RWPE2 (cell line): ENCODE measurements around the gene CEP192.
"Not testable (repeated sequence)": the region's sequence is repeated elsewhere in the genome, so short reads cannot be mapped to it uniquely, and the experiment has no call there.

ENCODE experiments used
- ATAC-seq: fragments of 200-7000 bp; cut with Tn5 transposase; 3 replicates; pipeline ENCODE4 v1.9.1; 2021; ENCODE audit warnings: low read depth
- DNase-seq: peaks from one replicate; pipeline ENCODE4 v3.0.0-alpha.2; 2020; ENCODE audit warnings: low spot score
- H3K27ac ChIP-seq: fragments of 450-650 bp; 2 replicates; pipeline ENCODE4 v1.5.1; 2017; ENCODE audit warnings: mild to moderate bottlenecking; ENCODE audit not compliant: poor library complexity, severe bottlenecking
- H3K27me3 ChIP-seq: fragments of 250-450 bp; sonication (Bioruptor Pico); 2 replicates; pipeline ENCODE4 v1.5.1; 2021; ENCODE audit warnings: mild to moderate bottlenecking, moderate library complexity; ENCODE audit not compliant: insufficient read depth, poor library complexity, severe bottlenecking
- H3K36me3 ChIP-seq: fragments of 250-450 bp; sonication (Bioruptor Pico); 2 replicates; pipeline ENCODE4 v1.5.1; 2020; ENCODE audit warnings: low read depth, mild to moderate bottlenecking, moderate library complexity
- H3K4me1 ChIP-seq: fragments of 250-450 bp; sonication (Bioruptor Pico); 2 replicates; pipeline ENCODE4 v1.5.1; 2021; ENCODE audit warnings: mild to moderate bottlenecking, moderate library complexity; ENCODE audit not compliant: insufficient read depth, poor library complexity, severe bottlenecking
- H3K4me3 ChIP-seq: fragments of 250-450 bp; sonication (Bioruptor Pico); 2 replicates; pipeline ENCODE4 v1.5.1; 2021; ENCODE audit warnings: mild to moderate bottlenecking, moderate library complexity; ENCODE audit not compliant: severe bottlenecking
- H3K9me3 ChIP-seq: fragments of 250-450 bp; sonication (Bioruptor Pico); 2 replicates; pipeline ENCODE4 v1.5.1; 2021; ENCODE audit warnings: mild to moderate bottlenecking, moderate library complexity; ENCODE audit not compliant: severe bottlenecking
- TF ChIP-seq, protein P1 (sequence below): fragments of 450-650 bp; IDR thresholded peaks from one replicate; pipeline ENCODE4 v1.5.1; 2017; ENCODE audit warnings: mild to moderate bottlenecking, moderate library complexity; ENCODE audit not compliant: poor library complexity, severe bottlenecking

CEP192 gene

DNA sequence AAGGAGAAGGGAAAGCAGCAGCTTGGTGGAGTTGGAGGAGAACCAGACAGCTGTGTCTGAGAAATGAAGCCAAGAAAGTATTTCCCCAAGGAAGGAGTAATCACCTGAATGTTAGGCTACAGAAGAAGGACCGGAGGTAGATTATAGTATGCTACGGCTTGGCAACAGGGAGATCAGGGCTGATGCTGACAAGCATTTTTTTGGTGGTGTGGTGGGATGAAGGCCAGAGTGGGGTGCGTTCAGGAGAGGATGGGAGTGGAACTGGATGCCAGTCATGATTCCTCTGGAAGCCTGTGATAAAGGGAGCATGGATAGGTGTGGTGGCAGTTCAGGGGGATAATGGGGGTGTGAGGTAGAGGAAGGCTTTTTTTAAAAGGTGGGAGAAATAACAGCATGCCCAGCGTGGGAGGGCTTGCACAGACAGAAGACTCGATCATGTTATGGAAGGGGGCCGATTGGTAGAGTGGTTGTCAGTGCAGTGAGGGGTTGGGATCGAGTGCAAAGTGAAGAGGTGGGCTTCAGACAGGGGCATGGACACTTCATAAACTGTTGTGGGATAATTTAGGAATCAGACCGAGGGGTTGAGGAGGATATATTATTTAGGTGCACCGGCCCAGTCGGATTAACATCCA, 5.6 kb downstream of the CEP192 start:
- Histone ChIP-seq H3K27me3 (no peaks in the 10 kb centered on the region), H3K4me3 (no peak overlapping the region), H3K4me1 (no peaks in the 10 kb centered on the region), H3K27ac (no peak overlapping the region), H3K36me3 (peaks cover 21% of the 10 kb centered on the region), H3K9me3 (no peaks in the 10 kb centered on the region)
- TF ChIP-seq, protein P1, sequence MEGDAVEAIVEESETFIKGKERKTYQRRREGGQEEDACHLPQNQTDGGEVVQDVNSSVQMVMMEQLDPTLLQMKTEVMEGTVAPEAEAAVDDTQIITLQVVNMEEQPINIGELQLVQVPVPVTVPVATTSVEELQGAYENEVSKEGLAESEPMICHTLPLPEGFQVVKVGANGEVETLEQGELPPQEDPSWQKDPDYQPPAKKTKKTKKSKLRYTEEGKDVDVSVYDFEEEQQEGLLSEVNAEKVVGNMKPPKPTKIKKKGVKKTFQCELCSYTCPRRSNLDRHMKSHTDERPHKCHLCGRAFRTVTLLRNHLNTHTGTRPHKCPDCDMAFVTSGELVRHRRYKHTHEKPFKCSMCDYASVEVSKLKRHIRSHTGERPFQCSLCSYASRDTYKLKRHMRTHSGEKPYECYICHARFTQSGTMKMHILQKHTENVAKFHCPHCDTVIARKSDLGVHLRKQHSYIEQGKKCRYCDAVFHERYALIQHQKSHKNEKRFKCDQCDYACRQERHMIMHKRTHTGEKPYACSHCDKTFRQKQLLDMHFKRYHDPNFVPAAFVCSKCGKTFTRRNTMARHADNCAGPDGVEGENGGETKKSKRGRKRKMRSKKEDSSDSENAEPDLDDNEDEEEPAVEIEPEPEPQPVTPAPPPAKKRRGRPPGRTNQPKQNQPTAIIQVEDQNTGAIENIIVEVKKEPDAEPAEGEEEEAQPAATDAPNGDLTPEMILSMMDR, result no peak
- ATAC-seq, result no peak
- DNase-seq, result no peak

DNA sequence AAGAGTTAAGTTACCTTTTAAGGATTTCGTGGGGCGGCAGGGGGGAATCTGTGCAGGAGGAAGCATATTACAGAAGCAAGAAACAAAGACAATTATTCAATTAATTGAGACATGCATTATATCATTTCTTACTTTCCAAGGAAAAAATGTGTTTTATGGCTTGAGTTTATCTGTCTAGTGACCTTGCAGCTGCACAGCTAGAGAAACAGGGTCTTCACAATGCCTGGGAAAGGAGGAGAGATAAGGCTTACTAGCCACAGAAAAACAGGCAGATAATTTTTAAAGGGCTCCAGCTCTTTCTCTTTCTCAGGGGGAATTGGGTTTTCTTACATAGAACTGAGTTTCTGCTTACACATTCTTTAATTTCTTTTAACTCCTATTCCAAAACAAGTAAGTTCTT, 6.2 kb downstream of the CEP192 start:
- peaks cover 26% of the 10 kb centered on the region for H3K36me3 ChIP-seq
- not testable (repeated sequence) for H3K4me3 ChIP-seq, DNase-seq, H3K9me3 ChIP-seq, H3K27me3 ChIP-seq, ATAC-seq, H3K27ac ChIP-seq, H3K4me1 ChIP-seq

DNA sequence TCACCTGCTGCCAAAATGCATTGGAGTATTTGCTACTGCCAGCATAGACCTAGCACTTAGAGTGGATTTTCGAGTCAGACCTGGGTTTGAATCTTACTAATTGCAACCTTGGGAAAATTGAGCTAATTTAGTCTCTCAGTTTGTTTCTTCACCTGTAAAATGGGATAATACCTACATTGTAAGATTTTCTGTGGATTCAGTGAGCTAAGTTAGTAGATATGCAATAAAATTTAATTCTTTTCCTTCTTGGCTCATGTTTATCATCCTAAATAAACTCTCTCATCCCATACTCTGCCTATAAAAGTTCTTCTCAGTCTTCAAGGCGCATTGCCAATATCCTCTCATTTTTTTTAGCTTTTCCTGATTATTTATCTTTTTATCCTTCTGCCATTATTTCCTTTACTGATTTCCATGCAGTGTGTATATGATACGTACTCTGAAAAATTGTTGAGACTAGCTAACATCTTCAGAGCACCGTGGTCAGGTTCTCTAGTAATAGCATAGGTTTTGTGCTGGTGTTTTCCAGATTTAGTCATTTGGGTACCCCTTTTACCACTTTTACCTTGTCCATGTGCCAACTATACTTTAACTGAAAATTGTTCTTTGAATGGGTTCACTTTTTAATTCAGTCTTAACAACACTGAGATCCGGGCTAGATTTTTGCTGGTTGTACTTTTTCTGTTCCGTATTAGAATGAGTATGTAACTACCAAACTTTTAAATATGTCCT, 7.3 kb downstream of the CEP192 start:
- DNase-seq (no peak), ATAC-seq (no peak)
- Histone ChIP-seq H3K4me1 (no peaks in the 10 kb centered on the region), H3K27me3 (no peaks in the 10 kb centered on the region), H3K36me3 (peaks cover 32% of the 10 kb centered on the region), H3K27ac (no peak overlapping the region), H3K4me3 (no peak overlapping the region), H3K9me3 (no peaks in the 10 kb centered on the region)
- TF ChIP-seq, protein P1, result no peak

GRCh38 chr18:13003466-13003896, 12.3 kb downstream of the CEP192 start:
- TF ChIP-seq, protein P1, result peak; percentile 66
- no peaks in the 10 kb centered on the region for H3K4me1 ChIP-seq
- no peak overlapping the region for H3K4me3 ChIP-seq
- H3K27ac ChIP-seq, result no peak overlapping the region
- no peaks in the 10 kb centered on the region for H3K9me3 ChIP-seq
- no peaks in the 10 kb centered on the region for H3K27me3 ChIP-seq
- ATAC-seq (peak; percentile 86), DNase-seq (no peak)
- H3K36me3 ChIP-seq, result peaks cover 47% of the 10 kb centered on the region

- TF ChIP-seq, protein P1, result no peak
- Histone ChIP-seq H3K9me3 (no peaks in the 10 kb centered on the region), H3K27ac (no peak overlapping the region), H3K4me1 (no peaks in the 10 kb centered on the region), H3K36me3 (peaks cover 49% of the 10 kb centered on the region), H3K4me3 (no peak overlapping the region), H3K27me3 (no peaks in the 10 kb centered on the region)
- DNase-seq (no peak), ATAC-seq (no peak)
Observed at GRCh38 chr18:13004396-13004795, 13.2 kb downstream of the CEP192 start.
